GM12872 (cell line): ENCODE data around the gene BCL2L2.
A peak's percentile ranks its signal among the peaks of the same experiment; 100 is the strongest.

ENCODE experiments used
- TF ChIP-seq, protein P1 (sequence below): IDR thresholded peaks from 3 replicates; pipeline ENCODE4 v1.5.1; 2011; ENCODE audit warnings: low read depth, mild to moderate bottlenecking, low read length, moderate library complexity; ENCODE audit not compliant: insufficient read depth

BCL2L2 gene

DNA sequence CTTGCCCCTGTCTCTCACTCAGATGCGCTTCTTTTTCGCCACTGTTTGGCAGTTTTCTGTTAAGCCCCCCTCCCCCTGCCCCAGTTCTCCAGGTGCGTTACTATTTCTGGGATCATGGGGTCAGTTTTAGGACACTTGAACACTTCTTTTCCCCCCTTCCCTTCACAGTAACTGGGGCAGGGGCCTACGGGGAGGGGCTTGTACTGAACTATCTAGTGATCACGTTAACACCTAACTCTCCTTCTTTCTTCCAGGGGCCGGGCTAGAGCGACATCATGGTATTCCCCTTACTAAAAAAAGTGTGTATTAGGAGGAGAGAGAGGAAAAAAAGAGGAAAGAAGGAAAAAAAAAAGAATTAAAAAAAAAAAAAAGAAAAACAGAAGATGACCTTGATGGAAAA is 18.4 kb downstream of the BCL2L2 start:
- TF ChIP-seq, protein P1, sequence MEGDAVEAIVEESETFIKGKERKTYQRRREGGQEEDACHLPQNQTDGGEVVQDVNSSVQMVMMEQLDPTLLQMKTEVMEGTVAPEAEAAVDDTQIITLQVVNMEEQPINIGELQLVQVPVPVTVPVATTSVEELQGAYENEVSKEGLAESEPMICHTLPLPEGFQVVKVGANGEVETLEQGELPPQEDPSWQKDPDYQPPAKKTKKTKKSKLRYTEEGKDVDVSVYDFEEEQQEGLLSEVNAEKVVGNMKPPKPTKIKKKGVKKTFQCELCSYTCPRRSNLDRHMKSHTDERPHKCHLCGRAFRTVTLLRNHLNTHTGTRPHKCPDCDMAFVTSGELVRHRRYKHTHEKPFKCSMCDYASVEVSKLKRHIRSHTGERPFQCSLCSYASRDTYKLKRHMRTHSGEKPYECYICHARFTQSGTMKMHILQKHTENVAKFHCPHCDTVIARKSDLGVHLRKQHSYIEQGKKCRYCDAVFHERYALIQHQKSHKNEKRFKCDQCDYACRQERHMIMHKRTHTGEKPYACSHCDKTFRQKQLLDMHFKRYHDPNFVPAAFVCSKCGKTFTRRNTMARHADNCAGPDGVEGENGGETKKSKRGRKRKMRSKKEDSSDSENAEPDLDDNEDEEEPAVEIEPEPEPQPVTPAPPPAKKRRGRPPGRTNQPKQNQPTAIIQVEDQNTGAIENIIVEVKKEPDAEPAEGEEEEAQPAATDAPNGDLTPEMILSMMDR = no peak

DNA sequence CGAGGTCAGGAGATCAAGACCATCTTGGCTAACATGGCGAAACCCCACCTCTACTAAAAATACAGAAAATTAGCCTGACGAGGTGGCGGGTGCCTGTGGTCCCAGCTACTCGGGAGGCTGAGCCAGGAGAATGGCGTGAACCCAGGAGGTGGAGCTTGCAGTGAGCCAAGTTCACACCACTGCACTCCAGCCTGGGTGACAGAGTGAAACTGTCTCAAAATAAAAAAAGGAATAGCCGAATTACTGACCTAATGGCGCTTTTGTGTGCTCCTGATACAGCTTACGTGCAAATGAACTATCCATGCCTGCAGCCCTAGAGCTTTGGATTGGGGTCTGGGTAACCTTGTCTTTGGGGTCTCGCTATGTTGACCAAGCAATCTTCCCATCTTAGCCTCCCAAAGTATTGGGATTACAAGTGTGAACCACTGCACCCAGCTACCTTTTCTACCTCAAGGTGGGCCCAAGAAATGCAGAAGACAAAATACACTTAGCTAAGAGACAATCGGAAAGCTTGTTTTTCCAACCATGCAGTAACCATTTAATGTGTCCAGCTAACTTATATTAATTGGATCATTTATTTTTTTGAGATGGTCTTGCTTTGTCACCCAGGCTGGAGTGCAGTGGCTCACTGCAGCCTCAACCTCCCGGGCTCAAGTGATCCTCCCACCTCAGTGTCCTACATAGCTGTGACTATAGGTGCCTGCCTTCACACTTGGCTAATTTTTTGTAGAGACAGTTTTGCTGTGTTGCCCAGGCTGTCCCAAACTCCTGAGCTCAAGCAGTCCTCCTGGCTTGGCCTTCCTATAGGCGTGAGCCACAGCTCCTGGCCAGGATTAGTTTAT is 20.1 kb downstream of the BCL2L2 start:
- TF ChIP-seq, protein P1 = no peak

- TF ChIP-seq, protein P1 = peak; percentile 85
Measured at GRCh38 chr14:23327947-23328744, 21.5 kb downstream of the BCL2L2 start.

GRCh38 chr14:23335623-23336022 is 29.0 kb downstream of the BCL2L2 start:
- TF ChIP-seq, protein P1 = no peak

DNA sequence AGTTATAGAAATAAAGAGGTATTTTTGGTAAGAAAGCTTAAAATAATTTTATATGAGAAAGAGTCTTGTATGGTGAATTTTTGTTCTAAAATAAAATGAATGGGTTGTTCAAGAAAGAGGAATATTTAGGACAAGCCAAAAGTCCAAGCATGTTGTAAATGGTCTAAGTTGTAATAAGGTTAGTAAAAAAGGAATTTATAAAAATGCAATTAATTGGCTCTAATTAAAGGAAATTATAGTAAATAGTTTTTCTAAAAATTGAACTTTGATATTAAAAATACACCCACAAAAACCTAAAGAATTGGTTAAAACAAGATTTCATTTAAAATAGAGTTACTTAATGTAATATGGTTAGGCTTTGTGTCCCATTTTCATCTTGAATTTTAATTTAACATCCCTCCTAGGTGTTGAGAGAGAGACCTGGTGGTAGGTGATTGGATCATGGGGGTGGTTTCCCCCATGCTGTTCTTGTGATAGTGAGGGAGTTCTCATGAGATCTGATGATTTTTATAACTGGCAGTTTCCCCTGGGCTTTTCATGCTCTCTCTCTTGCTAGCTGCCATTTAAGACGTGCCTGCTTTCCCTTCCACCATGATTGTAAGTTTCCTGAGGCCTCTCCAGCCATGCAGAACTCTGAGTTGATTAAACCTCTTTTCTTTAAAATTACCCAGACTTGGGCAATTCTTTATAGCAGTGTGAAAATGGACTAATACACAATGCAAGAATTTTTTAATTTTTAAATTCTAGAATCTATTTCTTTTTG is 33.1 kb downstream of the BCL2L2 start:
- TF ChIP-seq, protein P1 = no peak

GRCh38 chr14:23344481-23344880 is 37.8 kb downstream of the BCL2L2 start:
- TF ChIP-seq, protein P1 = no peak
